ENCODE results near the gene HOXB1. TPM values are rescaled to one million over a fixed set of nuclear protein-coding genes. Genes with fewer than 3 reads are reported as not detected.

Gene HOXB1
- total RNA-seq, 1 donor from 2014 or later = not detected

DNA sequence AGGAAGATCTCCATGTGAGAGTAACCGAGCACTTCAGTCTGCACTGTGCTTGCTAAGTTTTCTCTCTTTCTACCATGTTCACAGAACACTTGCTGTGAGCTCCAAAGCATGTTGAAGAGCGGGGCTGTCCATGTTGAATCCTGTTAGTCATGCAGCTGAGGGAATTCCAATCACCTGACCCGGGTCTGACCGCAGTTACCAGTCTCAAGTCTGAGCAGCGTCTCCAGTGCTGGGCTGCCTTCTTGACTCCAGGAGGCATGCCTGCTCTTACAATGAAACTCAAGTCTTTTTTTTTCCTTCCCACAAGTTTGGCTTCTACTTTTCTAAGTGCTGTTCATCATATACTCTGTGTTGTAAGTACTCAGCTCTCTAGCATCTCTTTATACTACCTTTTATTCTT lies 44.3 kb downstream of the HOXB1 start:
- DNase-seq (ENCODE audit: low spot score) = peak; percentile 16
- Histone ChIP-seq H4K20me1 (ENCODE audit: low read depth) (no peaks in the 10 kb centered on the region), H3K79me2 (ENCODE audit: low read depth) (no peaks in the 10 kb centered on the region), H3K9me3 (ENCODE audit: low read depth) (no peaks in the 10 kb centered on the region), H3F3A (ENCODE audit: low read depth) (peaks cover 22% of the 10 kb centered on the region), H3K9ac (no peak overlapping the region), H3K27me3 (peaks cover 25% of the 10 kb centered on the region), H3K27ac (no peak overlapping the region), H3K4me1 (peaks cover 13% of the 10 kb centered on the region), H3K4me3 (no peak overlapping the region), H2AFZ (replicated peaks) (no peak overlapping the region), H3K4me2 (no peak overlapping the region), H3K36me3 (no peaks in the 10 kb centered on the region)
- Mint-ChIP-seq H3K4me3 (peak overlapping the region; percentile 0), H3K4me1 (peaks cover 37% of the 10 kb centered on the region), H3K27me3 (ENCODE audit: insufficient read depth, low read depth) (peaks cover 30% of the 10 kb centered on the region), H3K27ac (peak overlapping the region; percentile 22), H3K9me3 (no peaks in the 10 kb centered on the region), H3K36me3 (no peaks in the 10 kb centered on the region)
- TF ChIP-seq EZH2 (IDR thresholded peaks at IDR 0.05) (no peak), EZH2phosphoT487 (IDR thresholded peaks at IDR 0.05) (no peak)
- TF ChIP-seq, protein P1, sequence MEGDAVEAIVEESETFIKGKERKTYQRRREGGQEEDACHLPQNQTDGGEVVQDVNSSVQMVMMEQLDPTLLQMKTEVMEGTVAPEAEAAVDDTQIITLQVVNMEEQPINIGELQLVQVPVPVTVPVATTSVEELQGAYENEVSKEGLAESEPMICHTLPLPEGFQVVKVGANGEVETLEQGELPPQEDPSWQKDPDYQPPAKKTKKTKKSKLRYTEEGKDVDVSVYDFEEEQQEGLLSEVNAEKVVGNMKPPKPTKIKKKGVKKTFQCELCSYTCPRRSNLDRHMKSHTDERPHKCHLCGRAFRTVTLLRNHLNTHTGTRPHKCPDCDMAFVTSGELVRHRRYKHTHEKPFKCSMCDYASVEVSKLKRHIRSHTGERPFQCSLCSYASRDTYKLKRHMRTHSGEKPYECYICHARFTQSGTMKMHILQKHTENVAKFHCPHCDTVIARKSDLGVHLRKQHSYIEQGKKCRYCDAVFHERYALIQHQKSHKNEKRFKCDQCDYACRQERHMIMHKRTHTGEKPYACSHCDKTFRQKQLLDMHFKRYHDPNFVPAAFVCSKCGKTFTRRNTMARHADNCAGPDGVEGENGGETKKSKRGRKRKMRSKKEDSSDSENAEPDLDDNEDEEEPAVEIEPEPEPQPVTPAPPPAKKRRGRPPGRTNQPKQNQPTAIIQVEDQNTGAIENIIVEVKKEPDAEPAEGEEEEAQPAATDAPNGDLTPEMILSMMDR (IDR thresholded peaks at IDR 0.05) = no peak

DNA sequence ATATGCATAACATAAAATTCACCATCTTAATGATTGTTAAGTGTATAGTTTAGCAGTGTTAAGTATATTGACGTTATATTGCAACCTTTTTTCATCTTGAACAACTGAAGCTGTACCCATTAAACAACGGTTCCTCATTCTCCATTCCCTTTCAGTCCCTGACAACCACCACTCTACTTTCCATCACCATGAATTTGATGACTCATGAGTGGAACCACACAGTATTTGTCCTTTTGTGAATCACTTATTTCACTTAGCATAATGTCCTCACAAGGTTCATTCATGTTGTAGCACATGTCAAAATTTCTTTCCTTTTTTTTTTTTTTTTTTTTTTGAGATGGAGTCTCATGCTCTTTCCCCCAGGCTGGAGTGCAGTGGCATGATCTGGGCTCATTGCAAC lies 46.0 kb downstream of the HOXB1 start:
- Histone ChIP-seq H3K4me2 (no peak overlapping the region), H2AFZ (replicated peaks) (no peak overlapping the region), H3K9ac (no peak overlapping the region), H3K36me3 (no peaks in the 10 kb centered on the region), H3K27me3 (peaks cover 9% of the 10 kb centered on the region), H3F3A (ENCODE audit: low read depth) (peaks cover 10% of the 10 kb centered on the region), H3K4me3 (no peak overlapping the region), H4K20me1 (ENCODE audit: low read depth) (no peaks in the 10 kb centered on the region), H3K4me1 (peaks cover 9% of the 10 kb centered on the region), H3K79me2 (ENCODE audit: low read depth) (no peaks in the 10 kb centered on the region), H3K9me3 (ENCODE audit: low read depth) (no peaks in the 10 kb centered on the region), H3K27ac (no peak overlapping the region)
- TF ChIP-seq, protein P1 (IDR thresholded peaks at IDR 0.05) = no peak
- TF ChIP-seq EZH2 (IDR thresholded peaks at IDR 0.05) (no peak), EZH2phosphoT487 (IDR thresholded peaks at IDR 0.05) (no peak)
- Mint-ChIP-seq H3K4me1 (peaks cover 32% of the 10 kb centered on the region), H3K27ac (no peak overlapping the region), H3K27me3 (ENCODE audit: insufficient read depth, low read depth) (peaks cover 15% of the 10 kb centered on the region), H3K36me3 (no peaks in the 10 kb centered on the region), H3K9me3 (no peaks in the 10 kb centered on the region), H3K4me3 (no peak overlapping the region)
- DNase-seq (ENCODE audit: low spot score) = no peak

DNA sequence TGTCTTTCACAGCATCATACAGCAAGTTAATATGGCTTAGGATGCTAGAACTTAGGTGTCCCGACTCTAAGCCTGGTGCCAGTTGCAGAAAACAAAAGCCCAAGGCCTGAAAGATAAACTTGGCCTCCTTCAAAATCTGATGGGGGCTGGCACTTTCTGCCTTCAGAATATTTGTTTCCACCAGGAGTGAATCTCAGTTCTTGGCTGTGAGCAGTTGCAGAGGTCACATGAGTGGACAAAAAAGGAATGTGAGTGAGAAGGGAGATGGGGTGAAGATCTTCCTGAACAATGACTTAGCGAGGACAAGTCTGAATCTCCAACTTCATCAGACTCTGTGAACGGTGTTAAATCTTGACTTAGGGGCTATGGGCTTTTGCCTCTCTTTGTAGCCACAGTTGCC lies 46.6 kb downstream of the HOXB1 start:
- Histone ChIP-seq H3K36me3 (no peaks in the 10 kb centered on the region), H3K79me2 (ENCODE audit: low read depth) (no peaks in the 10 kb centered on the region), H3K4me2 (no peak overlapping the region), H3K27ac (no peak overlapping the region), H2AFZ (replicated peaks) (no peak overlapping the region), H3K27me3 (peaks cover 9% of the 10 kb centered on the region), H3F3A (ENCODE audit: low read depth) (peaks cover 4% of the 10 kb centered on the region), H3K9me3 (ENCODE audit: low read depth) (no peaks in the 10 kb centered on the region), H3K9ac (no peak overlapping the region), H3K4me1 (peaks cover 3% of the 10 kb centered on the region), H3K4me3 (no peak overlapping the region), H4K20me1 (ENCODE audit: low read depth) (no peaks in the 10 kb centered on the region)
- H3K4me3 Mint-ChIP-seq = no peak overlapping the region
- H3K9me3 Mint-ChIP-seq = no peaks in the 10 kb centered on the region
- peaks cover 9% of the 10 kb centered on the region for H3K27me3 Mint-ChIP-seq (ENCODE audit: insufficient read depth, low read depth)
- no peaks in the 10 kb centered on the region for H3K36me3 Mint-ChIP-seq
- TF ChIP-seq, protein P1 (IDR thresholded peaks at IDR 0.05) = no peak
- TF ChIP-seq EZH2 (IDR thresholded peaks at IDR 0.05) = no peak
- TF ChIP-seq EZH2phosphoT487 (IDR thresholded peaks at IDR 0.05) = no peak
- H3K4me1 Mint-ChIP-seq = peaks cover 27% of the 10 kb centered on the region
- H3K27ac Mint-ChIP-seq = no peak overlapping the region
- DNase-seq (ENCODE audit: low spot score) = no peak
